ENCODE data around the gene TTC29.

DNA sequence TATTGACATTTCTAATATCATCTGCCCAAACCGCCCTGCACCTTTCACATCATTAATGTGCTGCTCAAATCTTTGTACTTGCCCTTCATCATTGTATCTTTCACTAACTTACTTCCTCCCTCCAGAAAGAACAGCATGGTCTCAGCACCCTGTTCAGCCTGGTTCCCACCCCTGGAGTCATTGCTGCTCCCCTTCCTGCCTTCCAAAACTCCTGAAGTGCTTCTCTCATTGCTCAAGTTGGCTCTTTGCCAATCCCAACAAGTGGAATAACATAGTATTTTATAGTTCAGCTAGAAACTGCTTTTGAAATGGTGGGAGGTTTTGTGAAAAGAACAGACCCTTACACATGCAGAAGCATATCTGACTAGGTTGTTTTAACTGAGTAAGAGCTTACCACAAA lies 14.0 kb upstream of the TTC29 start:
- TF ChIP-seq, protein P1, sequence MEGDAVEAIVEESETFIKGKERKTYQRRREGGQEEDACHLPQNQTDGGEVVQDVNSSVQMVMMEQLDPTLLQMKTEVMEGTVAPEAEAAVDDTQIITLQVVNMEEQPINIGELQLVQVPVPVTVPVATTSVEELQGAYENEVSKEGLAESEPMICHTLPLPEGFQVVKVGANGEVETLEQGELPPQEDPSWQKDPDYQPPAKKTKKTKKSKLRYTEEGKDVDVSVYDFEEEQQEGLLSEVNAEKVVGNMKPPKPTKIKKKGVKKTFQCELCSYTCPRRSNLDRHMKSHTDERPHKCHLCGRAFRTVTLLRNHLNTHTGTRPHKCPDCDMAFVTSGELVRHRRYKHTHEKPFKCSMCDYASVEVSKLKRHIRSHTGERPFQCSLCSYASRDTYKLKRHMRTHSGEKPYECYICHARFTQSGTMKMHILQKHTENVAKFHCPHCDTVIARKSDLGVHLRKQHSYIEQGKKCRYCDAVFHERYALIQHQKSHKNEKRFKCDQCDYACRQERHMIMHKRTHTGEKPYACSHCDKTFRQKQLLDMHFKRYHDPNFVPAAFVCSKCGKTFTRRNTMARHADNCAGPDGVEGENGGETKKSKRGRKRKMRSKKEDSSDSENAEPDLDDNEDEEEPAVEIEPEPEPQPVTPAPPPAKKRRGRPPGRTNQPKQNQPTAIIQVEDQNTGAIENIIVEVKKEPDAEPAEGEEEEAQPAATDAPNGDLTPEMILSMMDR (IDR thresholded peaks at IDR 0.05; ENCODE audit: low read length) = no peak
- TF ChIP-seq EZH2 (IDR thresholded peaks at IDR 0.05; ENCODE audit: borderline replicate concordance, low read length) = no peak
